HG03520 (cell line): Measurements from ENCODE around the gene FCER1G.
"Not testable (repeated sequence)": the region's sequence is repeated elsewhere in the genome, so short reads cannot be mapped to it uniquely, and the experiment has no call there.

ENCODE experiments used
- ATAC-seq: cut with Tn5 transposase; IDR thresholded peaks from one replicate; pipeline ENCODE4 v1.9.1; 2021; ENCODE audit warnings: mild to moderate bottlenecking, moderate library complexity; ENCODE audit not compliant: unreplicated experiment

FCER1G gene

DNA sequence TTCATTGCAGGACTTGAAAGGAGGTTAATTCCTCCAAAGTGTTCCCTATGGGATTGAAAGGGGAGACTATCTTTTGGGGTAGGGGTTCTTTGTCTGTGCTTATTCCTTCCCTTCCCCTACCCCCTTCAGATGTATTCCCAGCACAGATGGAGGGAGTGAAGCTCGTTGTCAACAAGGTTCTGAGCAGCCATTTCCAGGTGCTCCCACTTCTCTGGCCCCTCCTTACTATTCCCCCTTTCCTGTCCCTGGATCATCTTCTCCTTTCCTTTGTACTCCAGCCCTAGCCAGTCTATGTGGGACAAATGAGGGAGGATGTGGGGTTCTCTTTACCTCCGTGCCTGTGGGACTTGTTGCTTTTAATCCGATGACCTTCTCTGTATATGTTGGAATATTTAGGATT is 11.7 kb downstream of the FCER1G start:
- ATAC-seq, result no peak

DNA sequence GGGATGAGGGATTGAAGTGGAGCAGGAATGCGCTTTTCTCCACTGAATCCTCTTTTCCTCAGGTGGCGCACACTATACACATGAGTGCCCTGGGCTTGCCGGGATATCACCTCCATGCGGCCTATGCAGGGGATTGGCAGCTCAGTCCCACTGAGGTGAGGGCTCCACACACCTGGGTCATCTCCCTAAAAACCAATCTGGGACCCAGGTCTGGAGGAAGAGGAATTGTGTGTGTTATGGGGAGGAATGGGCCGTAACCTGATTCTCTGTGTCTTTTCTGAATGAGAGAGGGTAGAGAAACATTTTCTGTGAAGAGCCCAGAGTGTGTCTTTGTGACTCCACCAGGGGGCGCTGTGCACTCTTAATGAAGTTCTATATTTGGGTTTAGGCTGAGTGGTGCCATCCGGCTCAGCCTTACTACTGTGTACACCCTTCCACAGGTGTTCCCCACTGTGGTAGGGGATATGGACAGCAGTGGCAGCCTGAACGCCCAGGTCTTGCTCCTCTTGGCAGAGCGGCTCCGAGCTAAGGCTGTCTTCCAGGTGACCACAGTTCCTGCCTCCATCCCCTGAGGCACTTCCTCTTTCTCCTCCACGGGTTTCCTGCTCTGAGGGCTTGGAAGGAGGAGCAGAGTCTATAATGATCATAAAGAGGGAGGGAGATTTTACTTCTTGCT is 12.2 kb downstream of the FCER1G start:
- ATAC-seq, result peak; percentile 34

DNA sequence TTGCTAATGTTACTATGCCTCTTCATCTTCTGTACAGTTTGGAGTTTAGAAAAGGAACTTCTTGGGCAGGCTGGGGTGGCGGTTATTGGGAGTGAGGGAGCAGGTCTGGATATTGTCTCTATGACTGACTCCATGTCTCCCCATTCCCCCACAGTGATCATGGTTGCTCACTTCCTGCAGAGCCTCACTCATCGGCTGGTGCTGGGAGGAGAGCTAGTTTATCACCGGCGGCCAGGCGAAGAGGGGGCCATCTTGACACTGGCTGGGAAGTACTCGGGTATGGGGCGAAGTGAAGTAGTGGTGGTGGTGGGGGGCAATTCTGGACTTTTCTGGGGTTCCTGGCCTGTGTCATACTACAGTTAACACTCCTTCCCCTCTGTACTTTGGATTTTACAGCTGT is 12.9 kb downstream of the FCER1G start:
- ATAC-seq, result no peak

DNA sequence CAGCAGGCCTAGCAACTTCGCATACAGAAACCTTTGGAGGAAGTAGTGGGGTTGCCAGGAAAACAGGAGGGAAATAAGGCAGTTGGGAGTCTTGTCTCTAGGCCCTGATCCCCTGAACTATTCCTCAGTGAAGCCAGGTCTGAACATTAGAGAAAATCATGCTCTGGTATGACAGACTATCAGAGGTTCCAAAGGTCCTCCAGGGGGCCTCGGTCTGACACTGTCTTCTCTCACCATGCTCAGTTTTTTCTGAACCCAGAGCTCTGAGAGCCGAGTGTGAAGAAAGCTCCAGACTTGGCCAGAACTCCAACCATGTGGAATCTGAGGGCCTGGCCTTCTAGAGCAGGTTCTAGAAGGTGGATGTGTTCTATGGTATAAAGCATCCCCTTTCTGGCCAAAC is 14.8 kb downstream of the FCER1G start:
- no peak for ATAC-seq

DNA sequence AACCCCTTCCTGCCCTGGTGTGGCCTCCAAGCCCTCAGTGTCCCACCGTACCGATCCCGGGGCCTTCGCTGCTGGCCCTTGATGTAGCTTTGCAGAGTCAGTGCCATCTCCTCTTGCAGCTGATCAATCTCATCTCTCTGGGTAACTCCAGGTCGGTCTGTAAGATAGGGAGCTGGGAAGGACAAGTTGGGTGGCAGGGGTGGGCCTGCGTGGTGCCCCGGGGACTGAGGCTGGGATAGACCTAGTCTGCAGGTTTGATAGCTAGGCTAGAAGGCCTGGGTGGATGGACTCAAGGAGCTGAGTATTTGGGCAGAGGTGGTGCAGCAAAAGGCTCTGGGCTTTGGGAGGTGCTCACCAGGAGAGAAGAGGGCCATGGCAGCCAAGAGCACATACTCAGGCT is 15.7 kb downstream of the FCER1G start:
- ATAC-seq, result no peak

DNA sequence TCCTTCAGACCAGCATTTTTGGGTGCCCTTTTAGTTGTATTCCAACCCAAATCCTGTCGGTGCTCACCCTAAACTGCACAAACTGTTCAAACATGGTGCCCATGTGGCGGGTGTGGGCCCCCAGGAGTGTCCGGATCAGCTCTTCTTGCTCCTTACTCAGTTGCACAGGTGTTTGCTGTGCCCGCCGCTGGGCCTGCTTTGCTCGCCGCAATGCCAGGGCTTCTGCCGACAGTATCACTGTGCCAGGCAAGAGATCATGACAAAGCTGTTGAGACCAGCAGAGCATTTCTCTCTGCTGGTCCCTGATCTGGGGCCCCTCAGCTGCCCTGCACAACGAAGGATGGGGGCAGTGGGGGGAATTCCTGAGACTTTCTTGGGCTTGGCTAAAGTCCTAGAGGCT is 18.0 kb downstream of the FCER1G start:
- no peak for ATAC-seq

DNA sequence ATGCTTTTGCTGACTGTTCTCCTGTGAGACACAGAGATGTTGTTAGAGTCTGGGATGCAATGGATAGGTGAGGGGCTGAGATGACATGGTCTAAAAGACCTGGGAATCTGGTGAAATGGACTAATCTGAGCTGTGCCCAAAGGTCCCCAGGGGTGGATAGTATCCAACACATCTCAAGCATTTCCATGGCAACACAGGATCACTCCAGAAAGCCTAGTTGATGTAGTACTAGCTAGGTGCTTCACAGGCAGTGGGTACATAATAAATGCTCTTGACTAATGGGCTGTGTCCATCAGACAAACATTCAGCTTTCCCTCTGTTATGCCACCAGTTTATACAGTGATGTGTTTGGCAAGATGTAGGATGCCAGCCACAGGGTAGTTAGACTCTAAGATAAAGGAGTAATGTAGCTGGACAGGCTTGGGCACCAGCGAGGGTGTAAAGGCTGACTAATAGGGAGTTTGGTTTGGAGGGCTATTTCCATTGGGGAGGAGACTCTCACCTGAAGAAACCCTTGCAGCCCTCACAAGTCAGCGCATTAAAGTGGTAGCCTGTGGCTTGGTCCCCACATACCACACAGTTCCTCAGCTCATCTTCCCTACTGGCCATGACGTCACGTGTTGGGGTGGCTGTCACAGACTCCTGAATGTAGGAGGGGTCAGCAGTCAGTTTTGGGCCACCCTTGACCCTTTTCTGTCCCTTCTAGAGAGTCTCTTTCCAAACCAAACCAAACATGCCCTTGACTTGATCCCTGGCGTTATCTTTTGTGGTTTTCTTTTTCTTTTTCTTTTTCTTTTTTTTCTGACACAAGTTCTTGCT is 21.1 kb downstream of the FCER1G start:
- ATAC-seq, result no peak

DNA sequence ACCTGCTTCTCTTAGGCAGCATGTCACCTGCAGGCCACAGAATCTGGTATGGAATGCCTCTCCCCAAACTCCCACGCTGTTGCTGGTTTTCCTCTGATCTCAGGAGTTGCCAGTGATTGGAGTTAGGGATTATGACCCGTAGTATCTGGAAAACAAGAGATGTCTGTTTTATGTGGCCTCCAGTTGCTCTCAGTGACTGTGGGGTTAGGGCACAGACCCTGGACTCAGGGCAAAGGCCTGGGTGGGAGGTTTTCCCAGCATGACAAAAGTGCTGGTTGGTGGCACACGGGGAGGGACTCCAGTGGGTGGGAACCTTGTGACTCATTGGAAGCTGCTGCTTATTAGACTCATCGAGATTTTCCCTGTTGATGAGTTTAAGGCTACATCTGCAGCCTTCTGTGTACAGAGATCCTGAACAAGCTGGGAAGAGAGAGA is 23.0 kb downstream of the FCER1G start, which contains the start of gene NR1I3:
NR1I3 (minus strand) TSS at position 165 of the 435 bp plus-strand sequence. CDS start 1,638 bp downstream, outside the sequence.
- ATAC-seq, result no peak

DNA sequence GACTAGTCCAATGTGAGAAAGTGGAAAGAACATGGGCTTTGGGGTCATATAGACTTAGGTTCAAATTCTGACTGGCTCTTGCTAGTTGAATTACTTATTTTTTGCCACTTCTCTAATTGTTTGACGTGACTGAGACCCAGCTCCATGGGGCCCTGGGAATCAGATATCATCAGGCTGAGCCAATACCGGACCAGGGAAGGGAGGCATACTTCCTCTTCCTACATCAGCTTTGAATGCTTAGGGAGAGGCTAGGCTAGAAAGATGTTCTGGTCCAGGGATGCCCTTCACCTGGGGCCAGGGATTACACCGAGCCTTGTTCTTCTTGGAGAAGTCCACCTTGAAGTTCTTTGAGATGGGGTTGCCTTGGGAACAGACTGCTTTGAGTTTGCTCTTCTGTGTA is 26.6 kb downstream of the FCER1G start:
- ATAC-seq, result no peak

DNA sequence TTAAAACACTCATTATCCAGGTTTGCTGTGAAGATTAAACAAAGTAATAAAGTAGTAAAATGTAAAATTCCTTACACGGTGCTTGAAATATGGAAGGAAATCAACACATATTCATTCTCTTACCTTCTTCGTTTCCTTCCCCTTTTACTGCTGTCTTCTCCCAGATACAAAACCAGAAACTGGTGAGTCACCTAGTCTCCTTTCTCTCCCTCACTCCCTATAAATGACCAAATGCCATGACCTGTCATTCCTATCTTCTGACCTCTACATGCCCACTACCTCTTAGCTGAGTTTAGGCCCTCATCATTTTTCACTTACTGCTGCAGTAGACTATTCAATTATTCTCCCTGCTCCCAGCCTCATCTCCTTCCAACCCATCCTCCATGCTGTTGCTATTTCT is 27.2 kb downstream of the FCER1G start:
- no peak for ATAC-seq

DNA sequence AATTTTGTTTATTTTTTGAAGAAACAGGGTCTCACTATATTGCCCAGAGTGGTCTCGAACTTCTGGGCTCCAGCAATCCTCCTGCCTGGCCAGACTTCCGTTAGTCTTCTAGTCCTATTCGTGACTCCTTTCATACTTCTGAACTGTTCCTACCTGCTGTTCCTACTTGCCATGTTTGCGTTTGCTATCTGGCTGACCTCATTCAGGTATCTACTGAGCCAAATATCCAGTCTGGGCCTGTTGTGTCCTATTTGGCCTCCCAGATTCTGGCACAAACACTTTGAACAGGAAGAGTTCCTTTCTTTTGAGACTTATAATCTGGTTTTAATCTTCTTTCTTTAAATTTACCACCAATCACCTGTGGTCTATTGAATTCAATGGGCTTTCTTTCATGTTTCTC is 29.8 kb downstream of the FCER1G start:
- no peak for ATAC-seq

DNA sequence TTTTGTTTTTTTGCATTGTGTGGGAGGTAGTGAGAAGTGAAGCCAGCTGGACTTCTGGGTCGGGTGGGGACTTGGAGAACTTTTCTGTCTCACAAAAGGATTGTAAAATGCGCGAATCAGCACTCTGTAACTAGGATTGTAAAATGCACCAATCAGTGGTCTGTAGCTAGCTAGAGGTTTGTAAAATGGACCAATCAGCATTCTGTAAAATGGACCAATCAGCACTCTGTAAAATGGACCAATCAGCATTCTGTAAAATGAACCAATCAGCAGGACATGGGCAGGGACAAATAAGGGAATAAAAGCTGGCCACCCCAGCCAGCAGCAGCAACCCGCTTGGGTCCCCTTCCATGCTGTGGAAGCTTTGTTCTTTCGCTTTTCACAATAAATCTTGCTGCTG is 35.0 kb downstream of the FCER1G start:
- not testable (repeated sequence) for ATAC-seq

DNA sequence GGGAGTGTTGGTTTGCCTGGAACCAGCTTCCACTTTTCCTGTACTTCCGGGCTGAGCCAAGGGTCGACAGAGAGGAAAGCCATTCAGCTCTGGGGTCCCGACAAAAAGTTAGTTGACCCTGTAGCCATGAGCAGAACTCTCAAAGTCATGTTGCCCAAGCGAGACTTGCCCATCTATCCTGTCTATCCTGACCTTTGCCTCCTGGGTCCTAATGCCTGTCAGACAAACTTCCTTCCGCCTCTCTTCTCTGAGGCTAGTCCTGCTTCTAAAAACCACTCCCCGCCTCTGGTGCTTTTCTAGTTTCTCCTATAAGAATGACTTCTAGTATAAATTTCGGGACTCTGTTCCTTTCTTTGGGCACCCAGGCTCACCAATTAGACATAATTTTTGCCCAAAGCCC is 35.7 kb downstream of the FCER1G start:
- no peak for ATAC-seq

DNA sequence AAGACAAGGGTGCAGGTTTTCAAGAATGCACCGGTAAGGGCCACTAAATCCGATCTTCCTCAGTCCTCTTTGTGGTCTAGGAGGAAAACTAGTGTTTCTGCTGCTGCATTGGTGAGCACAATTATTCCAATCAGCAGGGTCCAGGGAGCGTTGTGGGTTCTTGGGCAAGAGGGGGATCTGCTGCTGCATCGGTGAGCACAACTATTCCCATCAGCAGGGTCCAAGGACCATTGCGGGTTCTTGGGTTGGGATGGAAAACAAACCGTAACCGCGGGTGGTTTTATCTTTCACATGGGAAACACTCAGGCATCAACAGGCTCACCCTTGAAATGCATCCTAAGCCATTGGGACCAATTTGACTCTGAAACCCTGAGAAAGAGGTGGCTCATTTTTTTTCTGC is 36.5 kb downstream of the FCER1G start:
- ATAC-seq, result no peak

DNA sequence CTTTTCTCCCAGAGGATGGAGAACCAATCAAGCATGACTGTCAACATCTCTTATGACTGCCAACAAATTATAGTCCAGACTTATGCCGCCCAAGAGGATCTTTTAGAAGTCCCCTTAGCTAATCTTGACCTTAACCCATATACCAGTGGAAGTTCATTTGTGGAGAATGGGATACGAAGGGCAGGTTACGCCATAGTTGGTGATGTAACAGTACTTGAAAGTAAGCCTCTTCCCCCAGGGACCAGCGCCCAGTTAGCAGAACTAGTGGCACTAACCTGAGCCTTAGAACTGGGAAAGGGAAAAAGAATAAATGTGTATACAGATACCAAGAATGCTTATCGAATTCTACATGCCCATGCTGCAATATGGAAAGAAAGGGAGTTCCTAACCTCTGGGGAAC is 40.2 kb downstream of the FCER1G start:
- ATAC-seq, result not testable (repeated sequence)

DNA sequence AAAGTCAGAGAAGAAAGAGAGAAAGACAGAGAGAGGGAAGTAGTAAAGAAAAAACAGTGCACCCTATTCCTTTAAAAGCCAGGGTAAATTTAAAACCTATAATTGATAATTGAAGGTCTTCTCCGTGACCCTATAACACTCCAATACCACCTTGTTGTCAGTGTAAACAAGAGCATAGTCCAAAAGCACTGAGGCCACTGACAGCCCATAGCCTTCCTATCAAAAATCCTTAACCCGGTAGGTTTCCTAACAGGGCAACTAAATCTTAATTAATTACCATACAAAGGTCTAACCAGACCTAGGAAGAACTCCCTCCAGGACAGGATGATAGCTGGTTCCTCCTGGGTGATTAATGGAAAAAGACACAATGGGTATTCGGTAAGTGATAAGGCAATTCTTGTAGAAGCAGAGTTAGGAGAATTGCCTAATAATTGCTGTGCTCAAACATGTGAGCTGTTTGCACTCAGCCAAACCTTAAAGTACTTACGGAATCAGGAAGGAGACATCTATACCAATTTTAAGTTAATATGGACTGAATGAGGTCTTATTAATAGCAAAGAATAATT is 40.9 kb downstream of the FCER1G start:
- not testable (repeated sequence) for ATAC-seq

DNA sequence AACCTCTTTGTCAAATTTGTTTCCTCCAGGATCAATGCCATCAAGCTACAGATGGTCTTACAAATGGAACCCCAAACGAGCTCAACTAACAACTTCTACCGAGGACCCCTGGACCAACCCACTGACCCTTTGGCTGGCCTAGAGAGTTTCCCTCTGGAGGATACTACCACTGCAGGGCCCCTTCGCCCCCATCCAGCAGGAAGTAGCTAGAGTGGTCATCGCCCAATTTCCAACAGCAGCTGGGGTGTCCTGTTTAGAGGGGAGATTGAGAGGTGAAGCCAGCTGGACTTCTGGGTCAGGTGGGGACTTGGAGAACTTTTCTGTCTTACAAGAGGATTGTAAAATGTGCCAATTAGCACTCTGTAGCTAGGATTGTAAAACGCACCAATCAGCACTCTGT is 42.0 kb downstream of the FCER1G start:
- not testable (repeated sequence) for ATAC-seq

DNA sequence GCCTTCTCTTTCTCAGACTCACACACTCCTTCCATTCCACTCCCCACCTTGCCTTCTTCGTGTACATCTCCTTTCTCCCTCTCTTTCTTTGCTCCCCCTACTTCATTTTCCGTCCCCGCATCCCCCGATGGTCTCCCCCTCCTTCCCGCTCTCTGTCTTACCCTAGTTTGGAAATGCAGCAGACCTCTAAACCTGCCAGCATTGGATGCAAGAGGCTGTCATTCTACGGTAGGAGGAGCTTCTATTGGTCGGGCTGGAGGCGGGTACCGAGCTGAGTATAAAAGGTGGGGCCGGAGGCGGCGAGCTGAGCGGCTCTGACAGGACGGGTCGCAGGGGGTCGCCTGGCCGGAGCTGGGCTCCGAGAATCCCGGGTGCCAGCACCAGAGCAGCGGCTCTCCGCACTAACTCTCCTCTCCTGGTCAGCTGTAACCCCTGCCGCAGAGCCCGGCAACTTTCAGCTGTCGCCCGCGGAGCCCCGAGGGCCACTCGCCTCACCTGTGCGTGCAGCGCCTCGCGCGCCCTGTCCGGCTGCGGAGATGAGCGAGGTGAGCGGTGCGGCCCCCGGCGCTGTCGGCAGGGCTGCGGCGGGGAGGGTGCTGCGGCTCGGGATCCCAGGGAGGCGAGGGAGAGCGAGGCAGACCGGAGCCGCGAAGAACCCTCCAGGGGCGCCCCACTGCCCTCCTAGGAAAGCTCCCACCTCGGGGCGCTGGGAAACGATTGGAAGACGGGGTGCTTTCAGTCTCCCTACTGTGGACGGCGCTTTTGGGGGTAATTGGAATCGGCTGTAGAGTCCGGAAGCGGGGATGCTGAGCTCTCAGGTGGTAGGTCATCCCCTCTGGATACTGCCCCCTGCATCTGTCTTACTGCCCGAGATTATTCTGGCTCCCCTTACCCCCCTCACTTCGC is 43.6 kb downstream of the FCER1G start, which contains the start of gene PCP4L1:
PCP4L1 (plus strand) TSS at position 307 of the 906 bp plus-strand sequence; CDS start at position 537, 230 bp downstream.
- no peak for ATAC-seq

DNA sequence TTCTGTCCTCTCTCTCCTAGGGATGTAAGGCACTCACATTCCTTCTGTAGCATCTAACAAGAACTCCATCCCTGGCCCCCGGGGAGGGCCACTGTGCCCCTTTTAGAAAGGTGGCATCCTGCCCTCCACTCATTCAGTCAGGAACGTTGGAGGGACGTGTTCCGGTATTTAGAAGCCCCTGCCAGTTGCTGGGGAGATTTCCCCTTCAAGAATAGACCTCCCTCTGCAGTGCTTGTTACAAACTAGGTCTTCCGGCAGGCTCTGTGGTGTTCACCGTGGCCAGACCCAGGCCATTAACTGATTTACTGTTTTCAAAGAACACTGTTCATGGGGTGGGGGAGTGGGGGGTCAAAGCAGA is 44.2 kb downstream of the FCER1G start:
- no peak for ATAC-seq

DNA sequence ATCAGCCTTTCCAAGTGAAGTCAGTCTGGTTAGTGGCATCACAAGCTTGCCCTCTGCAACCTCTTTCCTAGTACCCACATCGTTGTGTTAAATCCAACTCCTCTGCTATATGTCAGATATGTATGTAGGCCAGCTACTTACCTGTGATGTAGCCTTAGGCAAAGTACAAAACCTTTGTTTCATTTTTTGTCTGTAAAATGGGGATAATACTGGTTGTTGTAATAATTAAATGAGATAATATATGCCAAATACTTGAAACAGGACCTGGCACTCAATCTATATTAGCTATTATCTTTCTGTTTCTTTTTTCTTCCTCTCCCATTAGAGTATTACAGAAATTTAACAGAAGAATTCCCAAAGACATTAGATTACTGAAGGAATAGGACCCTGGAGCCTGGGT is 44.7 kb downstream of the FCER1G start:
- no peak for ATAC-seq
